ENCODE data around the gene PLA2G3. TPM values are rescaled to one million over a fixed set of nuclear protein-coding genes. Genes with fewer than 3 reads are reported as not detected.

Gene PLA2G3
- total RNA-seq, 4 donors from 2014 or later, result not detected

DNA sequence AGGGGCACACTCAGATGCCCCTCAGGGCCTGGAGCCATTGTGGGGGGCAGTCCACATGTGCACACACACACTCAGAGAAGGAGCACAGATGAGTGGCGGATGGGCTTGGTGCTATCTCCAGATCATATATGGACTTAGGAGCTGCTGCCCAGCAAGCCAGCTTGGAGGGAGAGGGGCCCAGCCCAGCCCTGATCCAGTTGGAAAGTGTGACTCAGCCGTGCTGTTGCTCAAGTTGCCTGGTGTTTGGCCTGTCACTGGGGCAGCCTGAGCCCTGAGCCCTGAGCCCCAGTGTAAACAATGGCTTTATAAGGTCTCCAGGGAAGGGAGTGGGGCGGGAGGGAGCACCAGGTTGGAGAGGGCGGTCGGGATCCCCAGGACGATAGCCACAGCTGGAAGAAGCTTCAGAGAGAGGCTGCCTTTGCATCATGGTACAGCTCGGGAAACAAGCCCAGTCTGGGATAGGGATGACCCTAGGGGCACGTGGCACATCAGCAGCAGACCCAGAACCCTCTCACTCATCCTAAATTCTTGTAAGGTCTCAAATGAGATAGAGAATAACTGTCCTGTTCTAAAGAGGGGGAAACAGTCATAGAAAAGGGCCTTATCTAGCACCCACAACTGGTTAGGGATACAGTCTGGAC, 37.7 kb downstream of the PLA2G3 start:
- H3K27ac ChIP-seq, result peak overlapping the region; percentile 86 to 97 (median 96)
- TF ChIP-seq POLR2AphosphoS5 (IDR thresholded peaks at IDR 0.05), result peak; percentile 84 to 89 (median 87)
- TF ChIP-seq EP300 (IDR thresholded peaks at IDR 0.05; ENCODE audit: low read depth), result peak; percentile 72
- TF ChIP-seq, protein P1, sequence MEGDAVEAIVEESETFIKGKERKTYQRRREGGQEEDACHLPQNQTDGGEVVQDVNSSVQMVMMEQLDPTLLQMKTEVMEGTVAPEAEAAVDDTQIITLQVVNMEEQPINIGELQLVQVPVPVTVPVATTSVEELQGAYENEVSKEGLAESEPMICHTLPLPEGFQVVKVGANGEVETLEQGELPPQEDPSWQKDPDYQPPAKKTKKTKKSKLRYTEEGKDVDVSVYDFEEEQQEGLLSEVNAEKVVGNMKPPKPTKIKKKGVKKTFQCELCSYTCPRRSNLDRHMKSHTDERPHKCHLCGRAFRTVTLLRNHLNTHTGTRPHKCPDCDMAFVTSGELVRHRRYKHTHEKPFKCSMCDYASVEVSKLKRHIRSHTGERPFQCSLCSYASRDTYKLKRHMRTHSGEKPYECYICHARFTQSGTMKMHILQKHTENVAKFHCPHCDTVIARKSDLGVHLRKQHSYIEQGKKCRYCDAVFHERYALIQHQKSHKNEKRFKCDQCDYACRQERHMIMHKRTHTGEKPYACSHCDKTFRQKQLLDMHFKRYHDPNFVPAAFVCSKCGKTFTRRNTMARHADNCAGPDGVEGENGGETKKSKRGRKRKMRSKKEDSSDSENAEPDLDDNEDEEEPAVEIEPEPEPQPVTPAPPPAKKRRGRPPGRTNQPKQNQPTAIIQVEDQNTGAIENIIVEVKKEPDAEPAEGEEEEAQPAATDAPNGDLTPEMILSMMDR (IDR thresholded peaks at IDR 0.05), result no peak
- TF ChIP-seq POLR2A (IDR thresholded peaks at IDR 0.05), result peak; percentile 10
- H3K4me3 ChIP-seq, result no peak overlapping the region
- no peaks in the 10 kb centered on the region for H3K27me3 ChIP-seq
- peak; percentile 79 for DNase-seq
- peaks cover 25 to 70% (median 47%) of the 10 kb centered on the region in 4 donors for H3K4me1 ChIP-seq
- no peaks in the 10 kb centered on the region for H3K9me3 ChIP-seq
- H3K36me3 ChIP-seq, result peaks cover 0 to 15% (median 3%) of the 10 kb centered on the region in 4 donors
- WGBS, 2 donors (ENCODE audit: low coverage in 1 of 2), result 43 to 53% methylated on average over 1 to 8 of the region's 8 CpGs
- intact Hi-C loops (cut with DNase I; ENCODE audit: low total_unique reads) (no loop called here), in situ Hi-C loops (cut with MboI; ENCODE audit: low pct_ligation_motif_present in 1 of 4, low pct_unique_long_range_greater_than_20kb in 1 of 4, low sequenced_read_pairs in 3 of 4) (no loop called here)

DNA sequence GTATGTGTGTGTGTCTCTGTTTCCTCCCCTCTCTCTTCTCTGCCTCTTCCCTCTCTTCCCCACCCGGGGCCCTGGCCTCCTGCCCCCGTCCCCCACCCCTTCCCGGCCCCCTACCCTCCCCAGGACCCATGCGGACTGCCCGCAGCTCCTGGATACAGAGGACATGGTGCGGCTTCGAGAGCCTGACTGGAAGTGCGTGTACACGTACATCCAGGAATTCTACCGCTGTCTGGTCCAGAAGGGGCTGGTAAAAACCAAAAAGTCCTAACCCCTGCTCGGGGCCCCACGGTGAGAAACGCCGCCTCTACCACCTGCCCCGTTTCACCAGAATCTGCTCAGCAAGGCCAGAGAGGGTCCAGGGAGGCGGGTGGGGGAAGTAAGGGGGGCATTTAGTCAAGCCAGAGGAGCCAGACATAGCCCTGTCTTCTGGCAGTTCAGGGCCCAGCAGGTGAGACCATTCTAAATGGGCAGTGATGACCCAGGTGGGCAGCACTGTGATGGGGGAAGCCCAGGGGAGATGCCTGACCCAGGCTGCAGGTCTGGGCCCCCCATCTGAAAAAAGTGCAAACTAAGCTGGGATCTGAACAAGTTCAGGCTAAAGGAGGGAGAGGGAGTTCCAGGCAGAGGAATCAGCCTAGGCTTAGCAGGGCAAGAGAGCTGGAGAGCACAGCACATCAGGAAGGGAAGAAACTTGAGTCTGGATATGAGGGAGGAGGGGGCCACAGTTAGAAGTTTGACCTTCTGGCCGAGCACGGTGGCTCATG, 39.4 kb downstream of the PLA2G3 start:
- H3K36me3 ChIP-seq, result peaks cover 0 to 29% (median 3%) of the 10 kb centered on the region in 4 donors
- peak overlapping the region; percentile 82 to 97 (median 96) for H3K27ac ChIP-seq
- 88% methylated on average over 17 of the region's 18 CpGs; no CpG with 5 or more reads in 1 of the 2 donors for WGBS, 2 donors (ENCODE audit: low coverage in 1 of 2)

DNA sequence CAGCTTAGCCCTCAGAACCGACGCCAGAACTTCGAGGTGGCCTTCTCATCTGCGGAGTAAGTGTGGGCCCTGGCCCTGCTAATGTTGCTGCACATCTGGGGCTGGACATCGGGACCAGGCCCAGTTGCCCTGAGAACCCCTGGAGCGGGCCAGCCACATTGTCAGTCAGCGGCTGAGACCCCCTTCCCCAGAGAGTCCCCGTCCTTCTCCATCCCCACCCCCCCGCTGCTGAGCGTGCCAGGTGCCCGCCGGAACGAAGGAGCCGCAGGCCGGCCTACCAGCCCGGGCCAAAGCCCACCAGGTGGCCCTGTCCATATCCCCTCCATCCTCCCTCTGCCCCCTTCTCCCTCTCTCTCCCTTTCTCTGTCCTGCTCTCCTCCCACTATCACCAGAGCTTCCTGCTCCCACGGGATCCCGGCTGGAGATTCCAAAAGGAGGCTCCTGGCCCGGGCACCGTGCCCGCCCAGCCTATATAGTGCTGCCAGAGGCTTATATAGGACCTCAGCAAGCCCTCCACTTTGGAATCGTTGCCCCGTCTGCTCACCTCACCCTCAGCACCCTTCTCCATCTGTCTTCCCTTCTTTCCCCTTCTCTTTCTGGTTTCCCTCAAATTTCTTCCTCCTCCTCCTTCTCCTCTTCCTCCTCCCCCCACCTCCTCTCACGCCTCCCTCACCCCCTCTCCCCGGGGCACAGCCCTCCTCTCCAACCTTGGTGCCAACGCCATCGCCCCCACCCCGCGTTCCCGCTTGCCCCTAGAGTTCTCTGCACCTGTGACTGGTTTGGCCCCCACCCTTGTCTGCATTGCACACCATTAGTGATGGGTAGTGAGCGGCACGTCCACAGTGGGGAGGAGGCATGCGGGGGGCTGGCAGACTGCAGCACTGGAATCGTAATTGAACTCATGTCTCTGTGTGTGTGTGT, 40.2 kb downstream of the PLA2G3 start:
- Histone ChIP-seq H3K36me3 (peaks cover 0 to 37% (median 5%) of the 10 kb centered on the region in 4 donors), H3K27ac (peak overlapping the region; percentile 82 to 97 (median 96)), H3K27me3 (no peaks in the 10 kb centered on the region), H3K4me1 (peaks cover 25 to 62% (median 43%) of the 10 kb centered on the region in 4 donors), H3K4me3 (no peak overlapping the region), H3K9me3 (no peaks in the 10 kb centered on the region)
- intact Hi-C loops (cut with DNase I; ENCODE audit: low total_unique reads), result no loop called here
- 89% methylated on average over 7 to 34 of the region's 34 CpGs for WGBS, 2 donors (ENCODE audit: low coverage in 1 of 2)
- no peak for TF ChIP-seq EP300 (IDR thresholded peaks at IDR 0.05; ENCODE audit: low read depth)
- no peak for TF ChIP-seq POLR2A (IDR thresholded peaks at IDR 0.05)
- in situ Hi-C loops (cut with MboI; ENCODE audit: low pct_ligation_motif_present in 1 of 4, low pct_unique_long_range_greater_than_20kb in 1 of 4, low sequenced_read_pairs in 3 of 4), result no loop called here
- no peak for DNase-seq

More for the DNA sequence above, 39.4 kb downstream of the PLA2G3 start:
- Histone ChIP-seq H3K4me3 (no peak overlapping the region), H3K27me3 (no peaks in the 10 kb centered on the region), H3K4me1 (peaks cover 25 to 70% (median 47%) of the 10 kb centered on the region in 4 donors), H3K9me3 (no peaks in the 10 kb centered on the region)
- in situ Hi-C loops (cut with MboI; ENCODE audit: low pct_ligation_motif_present in 1 of 4, low pct_unique_long_range_greater_than_20kb in 1 of 4, low sequenced_read_pairs in 3 of 4), result no loop called here
- no peak for DNase-seq
- intact Hi-C loops (cut with DNase I; ENCODE audit: low total_unique reads), result no loop called here
- no peak for TF ChIP-seq POLR2AphosphoS5 (IDR thresholded peaks at IDR 0.05)
- no peak for TF ChIP-seq EP300 (IDR thresholded peaks at IDR 0.05; ENCODE audit: low read depth)
- TF ChIP-seq, protein P1 (IDR thresholded peaks at IDR 0.05), result no peak
- no peak for TF ChIP-seq POLR2A (IDR thresholded peaks at IDR 0.05)

DNA sequence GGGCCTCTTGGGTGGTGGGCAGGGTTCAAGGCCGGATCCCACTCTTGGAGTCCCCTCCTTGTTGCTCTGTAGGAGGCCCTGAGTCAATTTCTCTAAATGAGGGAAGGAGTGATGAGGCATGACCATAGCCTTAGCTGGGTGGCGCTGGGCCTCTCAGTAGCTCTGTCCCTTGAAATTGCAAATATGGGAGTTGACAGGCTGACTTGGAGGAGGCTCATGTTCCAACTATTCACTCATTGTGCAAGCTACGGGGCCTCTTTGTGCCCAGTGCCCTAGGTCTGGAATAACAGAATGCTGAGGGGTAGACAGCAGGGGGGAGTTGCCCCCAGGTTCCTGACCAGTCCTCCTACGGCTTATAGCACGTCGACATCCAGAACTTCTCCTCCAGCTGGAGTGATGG, 40.9 kb downstream of the PLA2G3 start:
- H3K9me3 ChIP-seq, result no peaks in the 10 kb centered on the region
- intact Hi-C loops (cut with DNase I; ENCODE audit: low total_unique reads), result no loop called here
- in situ Hi-C loops (cut with MboI; ENCODE audit: low pct_ligation_motif_present in 1 of 4, low pct_unique_long_range_greater_than_20kb in 1 of 4, low sequenced_read_pairs in 3 of 4), result no loop called here
- 84% methylated on average over 6 of the region's 6 CpGs; no CpG with 5 or more reads in 1 of the 2 donors for WGBS, 2 donors (ENCODE audit: low coverage in 1 of 2)
- H3K36me3 ChIP-seq, result peaks cover 0 to 38% (median 5%) of the 10 kb centered on the region in 4 donors
- no peak for DNase-seq
- peaks cover 25 to 55% (median 39%) of the 10 kb centered on the region in 4 donors for H3K4me1 ChIP-seq
- H3K27ac ChIP-seq, result peak overlapping the region; percentile 82 to 97 (median 96)
- H3K4me3 ChIP-seq, result no peak overlapping the region
- H3K27me3 ChIP-seq, result no peaks in the 10 kb centered on the region
- TF ChIP-seq, protein P1 (IDR thresholded peaks at IDR 0.05), result no peak
- TF ChIP-seq POLR2A (IDR thresholded peaks at IDR 0.05) (no peak), EP300 (IDR thresholded peaks at IDR 0.05; ENCODE audit: low read depth) (no peak), POLR2AphosphoS5 (IDR thresholded peaks at IDR 0.05) (no peak)
